Measurements from ENCODE around the gene RTN4RL2. TPM values are rescaled to one million over a fixed set of nuclear protein-coding genes. Genes with fewer than 3 reads are reported as not detected.

RTN4RL2 gene
- total and polyA plus RNA-seq, 8 donors: 0.55 to 2.7 (median 1.3) TPM

GRCh38 chr11:57417056-57417455 is 43.3 kb upstream of the RTN4RL2 start:
- TF ChIP-seq CTCF (IDR thresholded peaks at IDR 0.05): no peak
- WGBS, 2 donors: 74 to 86% methylated on average over 4 of the region's 4 CpGs
- Histone ChIP-seq H3K27me3 (no peaks in the 10 kb centered on the region), H3K4me3 (no peak overlapping the region), H3K36me3 (peaks cover 0 to 9% (median 6%) of the 10 kb centered on the region in 3 donors), H3K27ac (no peak overlapping the region), H3K4me1 (no peaks in the 10 kb centered on the region), H3K9me3 (no peaks in the 10 kb centered on the region)
- FAIRE-seq (no peak), ATAC-seq (peak in 1 of 4 donors; percentile 37), DNase-seq (no peak)
- intact Hi-C loops (cut with DNase I): no loop called here

GRCh38 chr11:57418131-57418530 is 42.2 kb upstream of the RTN4RL2 start:
- no peaks in the 10 kb centered on the region for H3K27me3 ChIP-seq
- intact Hi-C loops (cut with DNase I): no loop called here
- TF ChIP-seq CTCF (IDR thresholded peaks at IDR 0.05): no peak
- H3K27ac ChIP-seq: no peak overlapping the region
- FAIRE-seq (no peak), ATAC-seq (no peak), DNase-seq (no peak)
- no peaks in the 10 kb centered on the region for H3K9me3 ChIP-seq
- peaks cover 0 to 9% (median 6%) of the 10 kb centered on the region in 3 donors for H3K36me3 ChIP-seq
- no peaks in the 10 kb centered on the region for H3K4me1 ChIP-seq
- H3K4me3 ChIP-seq: no peak overlapping the region

- intact Hi-C loops (cut with DNase I): no loop called here
- TF ChIP-seq CTCF (IDR thresholded peaks at IDR 0.05): no peak
- ATAC-seq (no peak), DNase-seq (no peak), FAIRE-seq (no peak)
- Histone ChIP-seq H3K4me1 (no peaks in the 10 kb centered on the region), H3K36me3 (peaks cover 0 to 9% (median 6%) of the 10 kb centered on the region in 3 donors), H3K27ac (no peak overlapping the region), H3K27me3 (no peaks in the 10 kb centered on the region), H3K9me3 (no peaks in the 10 kb centered on the region), H3K4me3 (no peak overlapping the region)
- WGBS, 2 donors: 87 to 88% methylated on average over 3 of the region's 3 CpGs
These were observed 41.2 kb upstream of the RTN4RL2 start for GRCh38 chr11:57419146-57419545.

GRCh38 chr11:57421066-57421465 is 39.3 kb upstream of the RTN4RL2 start:
- H3K27ac ChIP-seq: no peak overlapping the region

More at GRCh38 chr11:57421066-57421465, 39.3 kb upstream of the RTN4RL2 start:
- Histone ChIP-seq H3K27me3 (no peaks in the 10 kb centered on the region), H3K4me3 (no peak overlapping the region), H3K4me1 (peaks cover 6 to 10% (median 7%) of the 10 kb centered on the region in 3 donors), H3K36me3 (peaks cover 0 to 9% (median 0%) of the 10 kb centered on the region in 3 donors), H3K9me3 (no peaks in the 10 kb centered on the region)
- FAIRE-seq: no peak
- intact Hi-C loops (cut with DNase I): no loop called here
- ATAC-seq: no peak
- TF ChIP-seq CTCF (IDR thresholded peaks at IDR 0.05): no peak
- 91 to 96% methylated on average over 4 of the region's 4 CpGs for WGBS, 2 donors
- no peak for DNase-seq

Measured in pancreas (tissue), 10 donors.